Stimulated activated CD4-positive, alpha-beta T cell treated with anti-CD3 and anti-CD28 coated beads, Interleukin-15, amount 100 ng/mL, for 48 hours (primary cell): Measurements from ENCODE around the gene MBL2.

Experiments
- DNase-seq, 2 donors: peaks; one replicate each; pipeline ENCODE4 v3.0.0-alpha.2; 2020; ENCODE audit warnings: low read depth in 2 of 2

MBL2 gene

GRCh38 chr10:52771534-52772445, 794 bp downstream of the MBL2 start:
- no peak for DNase-seq

- no peak for DNase-seq
Measured at GRCh38 chr10:52770904-52771303, 1.7 kb downstream of the MBL2 start.

- DNase-seq, result no peak
Measured at GRCh38 chr10:52769966-52770365, 2.6 kb downstream of the MBL2 start.

GRCh38 chr10:52768001-52768532, 4.5 kb downstream of the MBL2 start:
- no peak for DNase-seq

GRCh38 chr10:52762088-52762487, 10.5 kb downstream of the MBL2 start:
- no peak for DNase-seq

GRCh38 chr10:52759154-52759553, 13.4 kb downstream of the MBL2 start:
- DNase-seq, result no peak

- DNase-seq, result no peak
Measured at GRCh38 chr10:52758406-52758805, 14.2 kb downstream of the MBL2 start.

- DNase-seq, result no peak
Measured at GRCh38 chr10:52757773-52758172, 14.8 kb downstream of the MBL2 start.

GRCh38 chr10:52756966-52757365, 15.6 kb downstream of the MBL2 start:
- no peak for DNase-seq

GRCh38 chr10:52756295-52756694, 16.3 kb downstream of the MBL2 start:
- no peak for DNase-seq

GRCh38 chr10:52755297-52756062, 17.1 kb downstream of the MBL2 start:
- no peak for DNase-seq

GRCh38 chr10:52752801-52753445, 19.7 kb downstream of the MBL2 start:
- DNase-seq, result no peak

GRCh38 chr10:52752261-52752660, 20.3 kb downstream of the MBL2 start:
- DNase-seq, result no peak

- DNase-seq, result no peak
Measured at GRCh38 chr10:52751337-52751736, 21.2 kb downstream of the MBL2 start.

GRCh38 chr10:52750629-52751028, 22.0 kb downstream of the MBL2 start:
- no peak for DNase-seq

GRCh38 chr10:52747694-52748093, 24.9 kb downstream of the MBL2 start:
- no peak for DNase-seq

- DNase-seq, result no peak
Measured at GRCh38 chr10:52746169-52746568, 26.4 kb downstream of the MBL2 start.

- no peak for DNase-seq
Measured at GRCh38 chr10:52744057-52744805, 28.4 kb downstream of the MBL2 start.

- no peak for DNase-seq
Measured at GRCh38 chr10:52742731-52743130, 29.9 kb downstream of the MBL2 start.

- DNase-seq, result no peak
Measured at GRCh38 chr10:52741851-52742250, 30.7 kb downstream of the MBL2 start.

- DNase-seq, result peak; percentile 1 to 4
Measured at GRCh38 chr10:52740913-52741675, 31.5 kb downstream of the MBL2 start.
